ENCODE results near the gene TM7SF3. TPM values are rescaled to one million over a fixed set of nuclear protein-coding genes. Genes with fewer than 3 reads are reported as not detected.
"Not testable (repeated sequence)": the region's sequence is repeated elsewhere in the genome, so short reads cannot be mapped to it uniquely, and the experiment has no call there.

TM7SF3 gene
- total RNA-seq, 4 donors from 2014 or later, result 78.6 to 124 (median 119) TPM

DNA sequence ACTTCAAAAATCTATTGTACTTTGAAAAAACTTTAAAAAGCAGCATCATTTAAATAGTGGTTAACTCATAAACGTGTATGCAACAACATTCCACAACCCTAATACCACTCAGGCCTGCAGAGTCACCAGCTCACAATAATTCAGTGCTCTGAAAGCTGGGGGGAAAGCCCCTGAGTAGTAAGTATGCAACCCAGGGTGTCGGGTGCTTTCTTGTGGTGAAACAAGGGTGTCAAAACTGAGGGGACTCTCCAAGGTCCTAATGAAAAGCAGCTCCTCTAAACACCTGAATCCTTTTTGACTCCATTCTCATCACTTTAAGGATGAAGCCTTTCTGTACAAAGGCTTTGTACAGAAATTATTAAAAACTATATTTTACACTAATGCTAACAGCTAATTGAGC lies 42.2 kb downstream of the TM7SF3 start:
- Histone ChIP-seq H3K27ac (no peak overlapping the region), H3K4me3 (no peak overlapping the region), H3K4me1 (no peaks in the 10 kb centered on the region), H3K36me3 (peaks cover 0 to 90% (median 9%) of the 10 kb centered on the region in 3 donors), H3K27me3 (no peaks in the 10 kb centered on the region), H3K9me3 (no peaks in the 10 kb centered on the region)
- no peak for DNase-seq (ENCODE audit: low spot score in 2 of 2)
- TF ChIP-seq EP300 (IDR thresholded peaks at IDR 0.05), result no peak
- TF ChIP-seq, protein P1, sequence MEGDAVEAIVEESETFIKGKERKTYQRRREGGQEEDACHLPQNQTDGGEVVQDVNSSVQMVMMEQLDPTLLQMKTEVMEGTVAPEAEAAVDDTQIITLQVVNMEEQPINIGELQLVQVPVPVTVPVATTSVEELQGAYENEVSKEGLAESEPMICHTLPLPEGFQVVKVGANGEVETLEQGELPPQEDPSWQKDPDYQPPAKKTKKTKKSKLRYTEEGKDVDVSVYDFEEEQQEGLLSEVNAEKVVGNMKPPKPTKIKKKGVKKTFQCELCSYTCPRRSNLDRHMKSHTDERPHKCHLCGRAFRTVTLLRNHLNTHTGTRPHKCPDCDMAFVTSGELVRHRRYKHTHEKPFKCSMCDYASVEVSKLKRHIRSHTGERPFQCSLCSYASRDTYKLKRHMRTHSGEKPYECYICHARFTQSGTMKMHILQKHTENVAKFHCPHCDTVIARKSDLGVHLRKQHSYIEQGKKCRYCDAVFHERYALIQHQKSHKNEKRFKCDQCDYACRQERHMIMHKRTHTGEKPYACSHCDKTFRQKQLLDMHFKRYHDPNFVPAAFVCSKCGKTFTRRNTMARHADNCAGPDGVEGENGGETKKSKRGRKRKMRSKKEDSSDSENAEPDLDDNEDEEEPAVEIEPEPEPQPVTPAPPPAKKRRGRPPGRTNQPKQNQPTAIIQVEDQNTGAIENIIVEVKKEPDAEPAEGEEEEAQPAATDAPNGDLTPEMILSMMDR (IDR thresholded peaks at IDR 0.05), result no peak
- 74 to 80% methylated on average over 2 of the region's 2 CpGs for WGBS, 2 donors

DNA sequence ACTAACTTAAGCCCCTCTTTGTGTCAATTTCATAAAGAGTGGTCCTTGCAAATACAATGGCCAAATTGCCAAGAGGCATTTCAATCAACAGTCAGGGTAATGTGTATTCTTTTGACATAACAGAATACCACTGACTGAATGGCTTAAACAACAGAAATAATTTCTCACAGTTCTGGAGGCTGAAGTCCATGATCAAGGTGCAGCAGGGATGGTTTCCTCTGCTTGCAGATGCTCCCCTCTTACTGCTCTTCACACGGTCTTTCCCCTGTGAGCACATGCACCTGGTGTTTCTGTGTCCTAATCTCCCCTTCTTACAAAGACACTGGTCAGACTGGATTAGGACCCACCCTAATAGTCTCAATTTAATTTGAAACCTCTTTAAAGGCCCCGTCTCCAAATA lies 44.0 kb downstream of the TM7SF3 start:
- Histone ChIP-seq H3K27me3 (no peaks in the 10 kb centered on the region), H3K36me3 (peaks cover 0 to 77% (median 9%) of the 10 kb centered on the region in 3 donors), H3K4me3 (no peak overlapping the region), H3K27ac (no peak overlapping the region), H3K4me1 (no peaks in the 10 kb centered on the region), H3K9me3 (no peaks in the 10 kb centered on the region)
- WGBS, 2 donors, result 90 to 94% methylated on average over 2 of the region's 2 CpGs
- TF ChIP-seq EP300 (IDR thresholded peaks at IDR 0.05) (no peak), POLR2A (IDR thresholded peaks at IDR 0.05) (no peak)
- TF ChIP-seq, protein P1 (IDR thresholded peaks at IDR 0.05), result no peak
- no peak for DNase-seq (ENCODE audit: low spot score in 2 of 2)

DNA sequence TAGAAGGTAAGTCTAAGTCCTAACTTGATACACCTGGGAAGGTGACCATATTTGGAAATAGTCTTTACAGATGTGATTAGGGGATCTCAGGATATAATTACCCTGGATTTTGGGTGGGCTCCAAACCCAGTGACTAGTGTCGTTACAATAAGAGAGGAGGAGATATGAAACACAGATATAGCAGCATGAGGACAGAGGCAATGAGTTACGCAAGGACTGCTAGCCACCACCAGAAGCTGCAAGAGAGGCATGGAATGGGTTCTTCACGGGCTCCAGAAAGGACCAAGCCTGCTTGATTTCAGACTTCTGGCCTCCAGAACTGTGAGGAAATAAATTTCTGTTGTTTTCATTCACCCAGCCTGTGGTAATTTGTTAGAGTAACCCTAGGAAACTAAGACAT lies 47.3 kb downstream of the TM7SF3 start:
- TF ChIP-seq, protein P1 (IDR thresholded peaks at IDR 0.05), result no peak
- TF ChIP-seq POLR2A (IDR thresholded peaks at IDR 0.05), result no peak
- TF ChIP-seq EP300 (IDR thresholded peaks at IDR 0.05), result no peak
- Histone ChIP-seq H3K27ac (no peak overlapping the region), H3K4me1 (no peaks in the 10 kb centered on the region), H3K9me3 (no peaks in the 10 kb centered on the region), H3K27me3 (no peaks in the 10 kb centered on the region), H3K36me3 (peaks cover 0 to 63% (median 0%) of the 10 kb centered on the region in 3 donors), H3K4me3 (no peak overlapping the region)
- no peak for DNase-seq (ENCODE audit: low spot score in 2 of 2)
- WGBS, 2 donors, result 93 to 95% methylated on average over 3 of the region's 3 CpGs

DNA sequence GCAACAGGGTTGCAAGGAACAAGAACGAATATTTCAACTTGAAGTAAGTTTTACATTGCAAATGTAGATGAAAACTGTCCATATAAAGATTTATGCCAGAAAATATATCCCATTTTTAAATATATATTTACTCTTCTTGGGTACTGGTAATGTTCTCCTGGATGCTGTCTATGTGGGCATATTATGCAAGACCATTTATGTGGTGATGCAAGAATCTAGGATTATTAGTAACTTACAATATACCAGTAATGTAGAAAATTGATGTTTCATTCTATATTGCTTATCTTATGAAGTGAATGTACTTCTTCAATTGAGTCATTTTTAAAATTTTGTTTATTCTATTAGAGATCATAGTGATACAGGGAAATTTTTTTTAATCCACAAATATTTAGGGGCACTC lies 50.8 kb downstream of the TM7SF3 start:
- Histone ChIP-seq H3K4me3 (no peak overlapping the region), H3K4me1 (no peaks in the 10 kb centered on the region), H3K9me3 (no peaks in the 10 kb centered on the region), H3K27ac (no peak overlapping the region), H3K36me3 (peaks cover 0 to 48% (median 0%) of the 10 kb centered on the region in 3 donors), H3K27me3 (no peaks in the 10 kb centered on the region)
- TF ChIP-seq EP300 (IDR thresholded peaks at IDR 0.05) (no peak), POLR2A (IDR thresholded peaks at IDR 0.05) (no peak)
- TF ChIP-seq, protein P1 (IDR thresholded peaks at IDR 0.05), result no peak
- no peak for DNase-seq (ENCODE audit: low spot score in 2 of 2)
- 95 to 98% methylated on average over 1 of the region's 1 CpG for WGBS, 2 donors

DNA sequence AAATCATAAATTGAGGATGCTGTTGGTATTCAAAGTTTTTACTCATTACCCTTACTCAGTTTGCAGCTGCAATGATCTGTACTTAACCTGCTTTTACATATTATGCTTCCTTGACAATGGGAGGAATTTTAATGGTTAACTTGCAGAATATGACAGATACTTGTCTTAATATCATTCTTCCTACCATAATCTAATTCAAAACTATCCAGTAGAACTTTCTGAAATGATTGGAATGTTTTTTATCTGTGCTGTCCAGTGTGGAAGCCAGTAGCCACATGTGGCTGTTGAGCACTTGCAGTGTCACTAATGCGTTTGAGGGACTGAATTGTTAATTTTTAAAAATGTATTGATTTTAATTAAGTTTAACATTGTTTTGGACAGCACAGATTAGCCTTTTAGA lies 52.4 kb downstream of the TM7SF3 start:
- 70 to 82% methylated on average over 1 of the region's 1 CpG for WGBS, 2 donors
- Histone ChIP-seq H3K4me3 (no peak overlapping the region), H3K27me3 (no peaks in the 10 kb centered on the region), H3K27ac (no peak overlapping the region), H3K4me1 (no peaks in the 10 kb centered on the region), H3K36me3 (peaks cover 0 to 48% (median 2%) of the 10 kb centered on the region in 3 donors), H3K9me3 (no peaks in the 10 kb centered on the region)
- TF ChIP-seq EP300 (IDR thresholded peaks at IDR 0.05) (no peak), POLR2A (IDR thresholded peaks at IDR 0.05) (no peak)
- TF ChIP-seq, protein P1 (IDR thresholded peaks at IDR 0.05), result no peak
- DNase-seq (ENCODE audit: low spot score in 2 of 2), result no peak

DNA sequence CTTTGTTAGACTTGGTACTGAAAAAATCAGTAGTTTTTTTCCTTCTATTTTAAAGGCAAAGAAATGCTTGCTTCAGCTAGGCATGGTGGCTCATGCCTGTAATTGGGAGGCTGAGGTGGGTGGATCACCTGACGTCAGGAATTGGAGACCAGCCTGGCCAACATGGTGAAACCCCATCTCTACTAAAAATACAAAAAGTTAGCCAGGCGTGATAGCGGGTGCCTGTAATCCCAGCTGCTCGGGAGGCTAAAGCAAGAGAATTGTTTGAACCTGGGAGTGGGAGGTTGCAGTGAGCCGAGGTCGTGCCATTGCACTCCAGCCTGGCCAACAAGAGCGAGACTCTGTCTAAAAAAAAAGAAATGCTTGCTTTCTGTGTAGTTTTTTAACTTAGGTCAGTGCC lies 52.8 kb downstream of the TM7SF3 start:
- H3K4me3 ChIP-seq; H3K4me1 ChIP-seq; H3K27me3 ChIP-seq; H3K27ac ChIP-seq; DNase-seq (ENCODE audit: low spot score in 2 of 2); H3K9me3 ChIP-seq: not testable (repeated sequence)
- H3K36me3 ChIP-seq, result peaks cover 0 to 49% (median 5%) of the 10 kb centered on the region in 3 donors
- 70 to 77% methylated on average over 7 of the region's 7 CpGs for WGBS, 2 donors

Measured in tibial nerve (tissue), 4 donors.